SK-N-SH (cell line): ENCODE measurements around the gene ITCH. TPM values are rescaled to one million over a fixed set of nuclear protein-coding genes. Genes with fewer than 3 reads are reported as not detected.
A peak's percentile ranks its signal among the peaks of the same experiment; 100 is the strongest.

ENCODE experiments used
- CTCF ChIA-PET: fragments of 300-600, 350-600 bp; formaldehyde crosslinking; extraction: SDS; loops from one replicate; lab custom pipeline; 2021; lab: Yijun Ruan, JAX
- POLR2A ChIA-PET: fragments of 350-600 bp; sonication (Branson Sonifier 250); formaldehyde crosslinking; extraction: SDS; loops from one replicate; lab custom pipeline; 2020; ENCODE audit warnings: antibody characterized with exemption, inconsistent platforms; lab: Yijun Ruan, JAX
- DNase-seq: peaks from one replicate; pipeline ENCODE4 v3.0.0; 2012
- H2AFZ ChIP-seq: fragments of 200-600 bp; sonication (generic); 2 replicates; pipeline ENCODE4 v1.8.1; 2016; ENCODE audit warnings: antibody characterized with exemption, mild to moderate bottlenecking, low read depth
- H3F3A ChIP-seq: fragments of 200-600 bp; sonication (generic); replicated peaks from 2 replicates; pipeline ENCODE3; 2016; ENCODE audit warnings: antibody characterized with exemption, mild to moderate bottlenecking; ENCODE audit not compliant: insufficient read depth
- H3K27ac ChIP-seq, 2 experiments: fragments of 200-500 bp in 1 of 2; fragments of 200-600 bp in 1 of 2; sonication (Bioruptor generic) in 1 of 2; sonication (generic), shearing (Covaris generic) in 1 of 2; 2 replicates each; pipeline versions ENCODE4 v1.5.1 to v1.6.1; 2014 to 2016; ENCODE audit warnings: low read depth in 2 of 2, inconsistent platforms in 1 of 2, low read length in 1 of 2, mild to moderate bottlenecking in 1 of 2, mixed read lengths in 1 of 2
- H3K27me3 ChIP-seq: fragments of 200-600 bp; sonication (generic), shearing (Covaris generic); 2 replicates; pipeline ENCODE4 v1.6.1; 2016; ENCODE audit warnings: mixed run types; ENCODE audit not compliant: insufficient read depth
- H3K36me3 ChIP-seq, 2 experiments: fragments of 200-500 bp in 1 of 2; fragments of 200-600 bp in 1 of 2; sonication (Bioruptor generic) in 1 of 2; sonication (generic) in 1 of 2; replicated peaks in 1 of 2; 2 replicates each; pipeline versions ENCODE3 to v1.5.1; 2014 to 2016; ENCODE audit warnings: low read length in 1 of 2, mild to moderate bottlenecking in 1 of 2; ENCODE audit not compliant: insufficient read depth in 2 of 2, control insufficient read depth in 1 of 2
- H3K4me1 ChIP-seq, 2 experiments: fragments of 200-500 bp in 1 of 2; fragments of 200-600 bp in 1 of 2; sonication (Bioruptor generic) in 1 of 2; sonication (generic), shearing (Covaris generic) in 1 of 2; 2 replicates each; pipeline versions ENCODE4 v1.5.1 to v1.6.1; 2014 to 2016; ENCODE audit warnings: low read depth in 1 of 2, low read length in 1 of 2, mixed run types in 1 of 2; ENCODE audit not compliant: insufficient read depth in 2 of 2, control insufficient read depth in 1 of 2
- H3K4me2 ChIP-seq: fragments of 200-600 bp; sonication (generic), shearing (Covaris generic); 2 replicates; pipeline ENCODE4 v1.6.1; 2017; ENCODE audit warnings: mixed run types
- H3K4me3 ChIP-seq, 2 experiments: fragments of 200-500 bp in 1 of 2; fragments of 200-600 bp in 1 of 2; sonication (Bioruptor generic) in 1 of 2; sonication (generic), shearing (Covaris generic) in 1 of 2; 2 replicates each; pipeline versions ENCODE4 v1.5.1 to v1.8.1; 2014 to 2016; ENCODE audit warnings: low read depth in 2 of 2, inconsistent platforms in 1 of 2, low read length in 1 of 2, mild to moderate bottlenecking in 1 of 2, mixed read lengths in 1 of 2, moderate library complexity in 1 of 2
- H3K79me2 ChIP-seq: fragments of 200-600 bp; sonication (generic); 2 replicates; pipeline ENCODE4 v1.8.1; 2017; ENCODE audit warnings: mild to moderate bottlenecking; ENCODE audit not compliant: insufficient read depth
- H3K9ac ChIP-seq: fragments of 200-600 bp; sonication (generic); 2 replicates; pipeline ENCODE4 v1.6.1; 2017; ENCODE audit warnings: mixed run types
- H3K9me2 ChIP-seq: fragments of 200-600 bp; sonication (generic); 2 replicates; pipeline ENCODE4 v1.6.1; 2017; ENCODE audit warnings: mixed run types
- H3K9me3 ChIP-seq: fragments of 200-600 bp; sonication (generic); 2 replicates; pipeline ENCODE4 v1.6.1; 2017; ENCODE audit warnings: mixed run types, mild to moderate bottlenecking, moderate library complexity
- H4K20me1 ChIP-seq: fragments of 200-600 bp; sonication (generic); 2 replicates; pipeline ENCODE4 v1.6.1; 2017; ENCODE audit warnings: mild to moderate bottlenecking, mixed run types; ENCODE audit not compliant: insufficient read depth
- CHD2 ChIP-seq: fragments of 150-350 bp; IDR thresholded peaks from 2 replicates; pipeline ENCODE4 v1.6.1; 2018; ENCODE audit warnings: low read length; ENCODE audit not compliant: partially characterized antibody
- CTCF ChIP-seq: fragments of 200-600 bp; sonication (generic); IDR thresholded peaks from 2 replicates; pipeline ENCODE4 v1.6.1; 2017; ENCODE audit warnings: antibody characterized with exemption, mild to moderate bottlenecking, moderate library complexity
- EP300 ChIP-seq, 2 experiments: IDR thresholded peaks; 2 replicates each; pipeline versions ENCODE4 v1.4.0 to v1.6.1; 2012; ENCODE audit warnings: borderline replicate concordance in 1 of 2, low read depth in 1 of 2, low read length in 1 of 2
- FOXM1 ChIP-seq: IDR thresholded peaks from 2 replicates; pipeline ENCODE4 v1.4.0; 2012; ENCODE audit warnings: low read depth, mild to moderate bottlenecking
- GABPA ChIP-seq: IDR thresholded peaks from 2 replicates; pipeline ENCODE4 v1.4.0; 2012; ENCODE audit warnings: low read depth, mild to moderate bottlenecking
- IRF3 ChIP-seq: fragments of 150-350 bp; IDR thresholded peaks from 2 replicates; pipeline ENCODE4 v1.6.1; 2016; ENCODE audit warnings: mild to moderate bottlenecking, low read depth, low read length
- MAX ChIP-seq: IDR thresholded peaks from 2 replicates; pipeline ENCODE4 v1.4.0; 2012; ENCODE audit warnings: low read depth
- MEF2A ChIP-seq: IDR thresholded peaks from 2 replicates; pipeline ENCODE4 v1.4.0; 2012; ENCODE audit warnings: low read depth, borderline replicate concordance
- MXI1 ChIP-seq: IDR thresholded peaks from 2 replicates; pipeline ENCODE4 v1.6.1; 2012; ENCODE audit warnings: mild to moderate bottlenecking, low read depth, low read length, improper control_type of control experiment
- NRF1 ChIP-seq: IDR thresholded peaks from 2 replicates; pipeline ENCODE4 v1.6.1; 2012; ENCODE audit warnings: low read depth, mild to moderate bottlenecking, low read length
- PBX3 ChIP-seq: IDR thresholded peaks from 2 replicates; pipeline ENCODE4; 2012
- POLR2AphosphoS5 ChIP-seq: IDR thresholded peaks from 2 replicates; pipeline ENCODE4 v1.6.1; 2012; ENCODE audit warnings: low read depth, low read length
- RAD21 ChIP-seq: IDR thresholded peaks from 2 replicates; pipeline ENCODE4 v1.6.1; 2012; ENCODE audit warnings: mild to moderate bottlenecking, low read length
- RCOR1 ChIP-seq: fragments of 150-350 bp; IDR thresholded peaks from 2 replicates; pipeline ENCODE4 v1.6.1; 2017; ENCODE audit warnings: antibody characterized with exemption, low read length
- RXRA ChIP-seq: IDR thresholded peaks from 2 replicates; pipeline ENCODE4 v1.4.0; 2012; ENCODE audit warnings: low read depth, mild to moderate bottlenecking, borderline replicate concordance
- TAF1 ChIP-seq: IDR thresholded peaks from 2 replicates; pipeline ENCODE4 v1.6.1; 2012; ENCODE audit warnings: low read depth, mild to moderate bottlenecking, low read length, moderate library complexity, borderline replicate concordance
- YY1 ChIP-seq: IDR thresholded peaks from 2 replicates; pipeline ENCODE4 v1.4.0; 2012; ENCODE audit warnings: low read depth, mild to moderate bottlenecking
- ZBTB33 ChIP-seq: IDR thresholded peaks from 2 replicates; pipeline ENCODE4 v1.4.0; 2012; ENCODE audit warnings: low read depth, borderline replicate concordance
- WGBS: methylation state at CpG from one replicate; pipeline ENCODE4 v1.1.6; 2017; ENCODE audit warnings: low lambda C conversion rate; 5-methylcytosine and 5-hydroxymethylcytosine counted together
- polyA plus RNA-seq, 3 experiments: library from polyadenylated mRNA; depleted of rRNA; stranded (reverse); fragments of >200 nt; gene quantifications; 2 replicates each; pipeline ENCODE4 v1.2.3, GENCODE V29; 2012

The ITCH gene
- polyA plus RNA-seq, 1 of the 3 experiments (the other 2 are of a cell fraction) = 3.8 TPM

- peaks cover 4% of the 10 kb centered on the region; the same call in 1 of the 2 replicates for H3K79me2 ChIP-seq
- no peak overlapping the region for H3K4me2 ChIP-seq
- peaks cover 30 to 45% of the 10 kb centered on the region in 2 experiments for H3K36me3 ChIP-seq
- no peak for DNase-seq
- no peak overlapping the region for H3K4me3 ChIP-seq
- 0 out of 2 replicates have a peak, but pooled peaks cover 9% of the 10 kb centered on the region for H4K20me1 ChIP-seq
- no peak overlapping the region for H3K9ac ChIP-seq
- 88% methylated on average over 6 of the region's 6 CpGs for WGBS
- H3K9me2 ChIP-seq = no peaks in the 10 kb centered on the region
- no peaks in the 10 kb centered on the region for H3K27me3 ChIP-seq
- no peaks in the 10 kb centered on the region for H3K4me1 ChIP-seq
- no peak for TF ChIP-seq YY1
- no peak for TF ChIP-seq MXI1
- no peak for TF ChIP-seq GABPA
- TF ChIP-seq NRF1 = no peak
- TF ChIP-seq PBX3 = no peak
- TF ChIP-seq IRF3 = no peak
- no peak for TF ChIP-seq FOXM1
- TF ChIP-seq ZBTB33 = no peak
- TF ChIP-seq RCOR1 = no peak
- no peak for TF ChIP-seq POLR2AphosphoS5
- TF ChIP-seq RAD21 = no peak
- TF ChIP-seq CHD2 = no peak
- TF ChIP-seq EP300 (IDR thresholded peaks at IDR 0.05; ENCODE audit: borderline replicate concordance in 1 of 2, low read depth in 1 of 2, low read length in 1 of 2) = no peak
- no peak for TF ChIP-seq RXRA
- no peak for TF ChIP-seq CTCF
- no peak for TF ChIP-seq MEF2A
- TF ChIP-seq TAF1 = no peak
- TF ChIP-seq MAX = no peak
- TF ChIP-seq, all 33 proteins: peak for 0
- no peaks in the 10 kb centered on the region for H3K9me3 ChIP-seq
- peaks cover 12% of the 10 kb centered on the region for H3F3A ChIP-seq
- ChIA-PET POLR2A (no interaction called here), CTCF (interaction anchor here (1.4 to 2.2 kb wide), 2 partner anchors 13 to 125 kb away, joined by 3 to 8 read pairs; no protein-coding TSS in a partner anchor)
- H3K27ac ChIP-seq = 0 out of 4 replicates have a peak overlapping the region, but pooled peaks of 1 of the 2 experiments have one; percentile 9
- no peak overlapping the region for H2AFZ ChIP-seq
Observed at GRCh38 chr20:34437330-34437986, 74.4 kb downstream of the ITCH start.
